Prostate gland (tissue), 2 donors: ENCODE data around the gene VSIG10L. TPM values are rescaled to one million over a fixed set of nuclear protein-coding genes. Genes with fewer than 3 reads are reported as not detected.

ENCODE experiments used
- DNase-seq: peaks from one replicate; pipeline ENCODE4 v3.0.0-alpha.2; 2019; ENCODE audit warnings: low spot score
- H3K27ac ChIP-seq, 2 donors: fragments of 200-600 bp; sonication (generic); 2 replicates each; pipeline ENCODE4 v1.5.1; 2017 to 2019
- H3K27me3 ChIP-seq: fragments of 200-600 bp; sonication (generic); replicated peaks from 2 replicates; pipeline ENCODE4 v1.5.1; 2019; ENCODE audit not compliant: insufficient read depth
- H3K36me3 ChIP-seq, 2 donors: fragments of 200-600 bp; sonication (generic); 1 replicate in 1 of 2; 2 replicates in 1 of 2; pipeline versions ENCODE4 v1.5.1 to v1.8.1; 2017 to 2019
- H3K4me1 ChIP-seq: fragments of 200-600 bp; sonication (generic); replicated peaks from 2 replicates; pipeline ENCODE4 v1.5.1; 2019
- H3K4me3 ChIP-seq, 2 donors: fragments of 200-600 bp; sonication (generic); 2 replicates each; pipeline ENCODE4 v1.5.1; 2017 to 2019
- H3K9me3 ChIP-seq: fragments of 200-600 bp; sonication (generic); 2 replicates; pipeline ENCODE4 v1.5.1; 2017
- CTCF ChIP-seq, 4 experiments: fragments of 200-600 bp in 2 of 4; fragments of 450-650 bp in 2 of 4; sonication (generic) in 2 of 4; IDR thresholded peaks; 1 replicate in 3 of 4; 2 replicates in 1 of 4; pipeline ENCODE4 v1.5.1; 2016 to 2019; ENCODE audit warnings: antibody characterized with exemption in 4 of 4, mild to moderate bottlenecking in 2 of 4, moderate library complexity in 2 of 4
- POLR2A ChIP-seq: fragments of 450-650 bp; IDR thresholded peaks from one replicate; pipeline ENCODE4 v1.6.1; 2016; ENCODE audit warnings: antibody characterized with exemption, mild to moderate bottlenecking
- POLR2AphosphoS5 ChIP-seq: sonication (generic); formaldehyde crosslinking; IDR thresholded peaks from one replicate; pipeline ENCODE4 v1.6.1; 2017; ENCODE audit warnings: antibody characterized with exemption
- WGBS: methylation state at CpG from one replicate; pipeline ENCODE4 v1.1.5; 2018; 5-methylcytosine and 5-hydroxymethylcytosine counted together
- intact Hi-C: fragments of 100-400 bp; cut with DNase I; formaldehyde crosslinking; loops from one replicate; pipeline ENCODE4 v1.14.2; 2022
- total RNA-seq, 2 donors: library from RNA; depleted of rRNA; stranded (reverse); fragments of >200 nt; gene quantifications; one replicate each; pipeline ENCODE4 v1.1.0, GENCODE V29; 2016

Gene VSIG10L
- total RNA-seq, 2 donors from 2014 or later = 2.3 to 9.9 TPM

GRCh38 chr19:51342631-51343569, 961 bp upstream of the VSIG10L start:
- intact Hi-C loops = no loop called here
- no peak for DNase-seq
- Histone ChIP-seq H3K4me1 (no peaks in the 10 kb centered on the region), H3K9me3 (no peaks in the 10 kb centered on the region), H3K27me3 (no peaks in the 10 kb centered on the region), H3K27ac (no peak overlapping the region), H3K4me3 (no peak overlapping the region), H3K36me3 (no peaks in the 10 kb centered on the region)
- 42% methylated on average over 9 of the region's 9 CpGs for WGBS
- no peak for TF ChIP-seq POLR2A
- no peak for TF ChIP-seq POLR2AphosphoS5
- TF ChIP-seq CTCF (IDR thresholded peaks at IDR 0.05) = no peak

GRCh38 chr19:51341066-51341465, 873 bp downstream of the VSIG10L start:
- DNase-seq = no peak
- no peaks in the 10 kb centered on the region for H3K36me3 ChIP-seq
- intact Hi-C loops = loop anchor here (2.0 kb wide), 1 partner anchor 26 kb away; the partner anchor contains the start of gene ETFB
- no peaks in the 10 kb centered on the region for H3K9me3 ChIP-seq
- H3K27ac ChIP-seq = no peak overlapping the region
- no peak overlapping the region for H3K4me3 ChIP-seq
- H3K4me1 ChIP-seq = no peaks in the 10 kb centered on the region
- H3K27me3 ChIP-seq = no peaks in the 10 kb centered on the region
- 93% methylated on average over 14 of the region's 18 CpGs for WGBS
- no peak for TF ChIP-seq POLR2AphosphoS5
- no peak for TF ChIP-seq POLR2A
- TF ChIP-seq CTCF (IDR thresholded peaks at IDR 0.05) = no peak

- 1% methylated on average over 98 of the region's 107 CpGs for WGBS
- H3K9me3 ChIP-seq = no peaks in the 10 kb centered on the region
- no peaks in the 10 kb centered on the region for H3K27me3 ChIP-seq
- DNase-seq = peak; percentile 97
- H3K4me1 ChIP-seq = no peaks in the 10 kb centered on the region
- intact Hi-C loops = loop anchor here (2.0 to 5.0 kb wide), 4 partner anchors 27 to 317 kb away; partner anchors contain the start of genes C19orf84, ETFB and ZNF175
- TF ChIP-seq POLR2AphosphoS5 (peak; percentile 60), CTCF (IDR thresholded peaks at IDR 0.05) (peak in 2 of 4 experiments; percentile 45 to 74), POLR2A (peak; percentile 39)
- H3K4me3 ChIP-seq = peak overlapping the region; percentile 43 to 52
- no peaks in the 10 kb centered on the region for H3K36me3 ChIP-seq
- H3K27ac ChIP-seq = peak overlapping the region; percentile 53 to 58
Measured at GRCh38 chr19:51339687-51340656, 2.0 kb downstream of the VSIG10L start.

- H3K27me3 ChIP-seq = no peaks in the 10 kb centered on the region
- H3K9me3 ChIP-seq = no peaks in the 10 kb centered on the region
- intact Hi-C loops = loop anchor here (5.0 kb wide), 3 partner anchors 53 to 318 kb away; partner anchors contain the start of genes C19orf84 and ZNF175
- no peaks in the 10 kb centered on the region for H3K36me3 ChIP-seq
- no peaks in the 10 kb centered on the region for H3K4me1 ChIP-seq
- H3K27ac ChIP-seq = peak overlapping the region; percentile 53 to 58
- peak overlapping the region; percentile 43 to 52 for H3K4me3 ChIP-seq
- WGBS = under 1% methylated on average over 10 of the region's 10 CpGs
- DNase-seq = no peak
- no peak for TF ChIP-seq POLR2AphosphoS5
- TF ChIP-seq POLR2A = no peak
- TF ChIP-seq CTCF (IDR thresholded peaks at IDR 0.05) = no peak
Measured at GRCh38 chr19:51339313-51339686, 2.6 kb downstream of the VSIG10L start.
